Astrocyte of the cerebellum (primary cell): ENCODE results near the gene CHD2.
A peak's percentile ranks its signal among the peaks of the same experiment; 100 is the strongest.

Experiments
- DNase-seq: peaks from one replicate; pipeline ENCODE4 v3.0.0-alpha.2; 2011; ENCODE audit warnings: low read depth
- H3K4me3 ChIP-seq: 2 replicates; pipeline ENCODE4 v1.5.1; 2011; ENCODE audit warnings: mild to moderate bottlenecking, low read depth, low read length, moderate library complexity
- CTCF ChIP-seq: IDR thresholded peaks from 2 replicates; pipeline ENCODE4 v1.5.1; 2012; ENCODE audit warnings: low read length, low read depth, moderate library complexity, mild to moderate bottlenecking; ENCODE audit errors: missing control alignments
- in situ Hi-C: cut with HindIII; loops from 2 replicates; pipeline ENCODE4 v1.10.0; 2017; ENCODE audit warnings: low sequenced_read_pairs

Gene CHD2

GRCh38 chr15:92936693-92937092, 36.6 kb downstream of the CHD2 start:
- no peak for TF ChIP-seq CTCF
- no peak overlapping the region for H3K4me3 ChIP-seq
- no peak for DNase-seq
- in situ Hi-C loops, result no loop called here

- TF ChIP-seq CTCF, result no peak
- no peak for DNase-seq
- in situ Hi-C loops, result no loop called here
- no peak overlapping the region for H3K4me3 ChIP-seq
These were observed 37.8 kb downstream of the CHD2 start for GRCh38 chr15:92937901-92938300.

GRCh38 chr15:92938387-92938786, 38.3 kb downstream of the CHD2 start:
- DNase-seq, result no peak
- H3K4me3 ChIP-seq, result no peak overlapping the region
- in situ Hi-C loops, result no loop called here
- TF ChIP-seq CTCF, result peak; percentile 12

- no peak for TF ChIP-seq CTCF
- no peak overlapping the region for H3K4me3 ChIP-seq
- DNase-seq, result no peak
- in situ Hi-C loops, result loop anchor here (5.0 kb wide), 1 partner anchor 61 kb away; no protein-coding TSS in a partner anchor
These were observed 41.5 kb downstream of the CHD2 start for GRCh38 chr15:92941668-92942067.

- no peak overlapping the region for H3K4me3 ChIP-seq
- DNase-seq, result no peak
- TF ChIP-seq CTCF, result peak; percentile 3
- in situ Hi-C loops, result loop anchor here (5.0 kb wide), 1 partner anchor 60 kb away; no protein-coding TSS in a partner anchor
These were observed 42.6 kb downstream of the CHD2 start for GRCh38 chr15:92942706-92943105.

GRCh38 chr15:92943581-92943980, 43.5 kb downstream of the CHD2 start:
- DNase-seq, result no peak
- in situ Hi-C loops, result loop anchor here (5.0 kb wide), 1 partner anchor 59 kb away; no protein-coding TSS in a partner anchor
- no peak for TF ChIP-seq CTCF
- no peak overlapping the region for H3K4me3 ChIP-seq
